Measurements from ENCODE around the gene LIPI. TPM values are rescaled to one million over a fixed set of nuclear protein-coding genes. Genes with fewer than 3 reads are reported as not detected.

Gene LIPI
- total and polyA plus RNA-seq, 10 of the 15 experiments (the other 5 are each of a cell fraction or from before 2014, with no cell fraction given), result 0.05 to 0.32 (median 0.10) TPM; not detected in 5

- TF ChIP-seq ZSCAN29 (IDR thresholded peaks at IDR 0.05) (no peak), NKRF (conservative IDR thresholded peaks at IDR 0.05) (no peak), MTA2 (IDR thresholded peaks at IDR 0.05; ENCODE audit: low read depth) (peak; percentile 95), ZBED1 (IDR thresholded peaks at IDR 0.05; ENCODE audit: borderline replicate concordance) (peak; percentile 49; the same call in 1 of the 2 replicates), ETV6 (conservative IDR thresholded peaks at IDR 0.05 in 1 of 2, IDR thresholded peaks at IDR 0.05 in 1 of 2; ENCODE audit: borderline replicate concordance in 1 of 2, low read depth in 1 of 2) (0 out of 4 replicates have a peak, but pooled peaks of 1 of the 2 experiments have one; percentile 11), SIN3A (IDR thresholded peaks at IDR 0.05; ENCODE audit: low read depth, low read length) (no peak), ZNF207 (IDR thresholded peaks at IDR 0.05; ENCODE audit: borderline replicate concordance) (no peak), STAT1 (conservative IDR thresholded peaks at IDR 0.05) (no peak), SMC3 (IDR thresholded peaks at IDR 0.05; ENCODE audit: borderline replicate concordance, low read length) (no peak; the same call in 1 of the 2 replicates), NRF1 (conservative IDR thresholded peaks at IDR 0.05; ENCODE audit: low read depth, low read length) (no peak), NR2F1 (conservative IDR thresholded peaks at IDR 0.05) (no peak), PRDM15 (CRISPR knock-in tag; IDR thresholded peaks at IDR 0.05) (no peak), TBL1XR1 (IDR thresholded peaks at IDR 0.05; ENCODE audit: low read depth, low read length) (no peak), SIX5 (IDR thresholded peaks at IDR 0.05; ENCODE audit: low read depth, low read length, severe bottlenecking) (no peak), BCL3 (IDR thresholded peaks at IDR 0.05; ENCODE audit: borderline replicate concordance, insufficient read depth, low read depth, low read length, poor library complexity, severe bottlenecking) (peak; percentile 75), SRF (IDR thresholded peaks at IDR 0.05; ENCODE audit: low read depth in 2 of 2, low read length in 2 of 2) (no peak), SPI1 (IDR thresholded peaks at IDR 0.05; ENCODE audit: borderline replicate concordance, insufficient read depth, low read depth, low read length) (no peak), USF1 (IDR thresholded peaks at IDR 0.05; ENCODE audit: borderline replicate concordance, extremely low read length, insufficient read depth, low read depth, low read length) (no peak), ESRRA (IDR thresholded peaks at IDR 0.05; ENCODE audit: low read length) (no peak), FOXM1 (IDR thresholded peaks at IDR 0.05; ENCODE audit: low read depth, low read length) (peak; percentile 84), MTA3 (IDR thresholded peaks at IDR 0.05; ENCODE audit: borderline replicate concordance, low read length) (no peak)
Observed at GRCh38 chr21:14096172-14096571, 114.6 kb downstream of the LIPI start (continued).
